ENCODE data around the gene NR5A2.
A peak's percentile ranks its signal among the peaks of the same experiment; 100 is the strongest.
"Not testable (repeated sequence)": the region's sequence is repeated elsewhere in the genome, so short reads cannot be mapped to it uniquely, and the experiment has no call there.

NR5A2 gene

DNA sequence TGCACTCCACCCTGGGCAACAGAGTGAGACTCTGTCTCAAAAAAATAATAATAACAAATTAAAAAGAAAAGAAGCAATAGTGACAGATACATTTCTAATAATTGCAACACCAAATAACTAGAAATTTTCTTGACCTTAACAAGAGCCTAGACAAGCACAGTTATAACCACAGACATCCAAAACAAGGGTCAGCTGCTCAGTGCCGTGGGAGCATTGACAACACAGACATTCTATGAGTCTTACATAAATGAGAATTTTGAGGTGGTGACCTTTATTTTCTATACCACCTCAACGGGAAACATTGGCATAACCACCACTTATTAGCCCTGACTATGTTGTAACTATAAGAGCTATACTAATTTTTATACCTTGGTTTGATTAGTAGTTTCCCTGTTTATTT is 156.1 kb downstream of the NR5A2 start:
- no peak overlapping the region for H3K4me3 ChIP-seq (ENCODE audit: low read depth, low read length)
- TF ChIP-seq MYC (IDR thresholded peaks at IDR 0.05; ENCODE audit: low read depth, low read length) (no peak), POLR2A (IDR thresholded peaks at IDR 0.05; ENCODE audit: extremely low read depth, insufficient read length) (no peak)
- TF ChIP-seq, protein P1, sequence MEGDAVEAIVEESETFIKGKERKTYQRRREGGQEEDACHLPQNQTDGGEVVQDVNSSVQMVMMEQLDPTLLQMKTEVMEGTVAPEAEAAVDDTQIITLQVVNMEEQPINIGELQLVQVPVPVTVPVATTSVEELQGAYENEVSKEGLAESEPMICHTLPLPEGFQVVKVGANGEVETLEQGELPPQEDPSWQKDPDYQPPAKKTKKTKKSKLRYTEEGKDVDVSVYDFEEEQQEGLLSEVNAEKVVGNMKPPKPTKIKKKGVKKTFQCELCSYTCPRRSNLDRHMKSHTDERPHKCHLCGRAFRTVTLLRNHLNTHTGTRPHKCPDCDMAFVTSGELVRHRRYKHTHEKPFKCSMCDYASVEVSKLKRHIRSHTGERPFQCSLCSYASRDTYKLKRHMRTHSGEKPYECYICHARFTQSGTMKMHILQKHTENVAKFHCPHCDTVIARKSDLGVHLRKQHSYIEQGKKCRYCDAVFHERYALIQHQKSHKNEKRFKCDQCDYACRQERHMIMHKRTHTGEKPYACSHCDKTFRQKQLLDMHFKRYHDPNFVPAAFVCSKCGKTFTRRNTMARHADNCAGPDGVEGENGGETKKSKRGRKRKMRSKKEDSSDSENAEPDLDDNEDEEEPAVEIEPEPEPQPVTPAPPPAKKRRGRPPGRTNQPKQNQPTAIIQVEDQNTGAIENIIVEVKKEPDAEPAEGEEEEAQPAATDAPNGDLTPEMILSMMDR (IDR thresholded peaks at IDR 0.05; ENCODE audit: low read depth, low read length), result no peak
- TF ChIP-seq, protein P2, sequence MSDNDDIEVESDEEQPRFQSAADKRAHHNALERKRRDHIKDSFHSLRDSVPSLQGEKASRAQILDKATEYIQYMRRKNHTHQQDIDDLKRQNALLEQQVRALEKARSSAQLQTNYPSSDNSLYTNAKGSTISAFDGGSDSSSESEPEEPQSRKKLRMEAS (IDR thresholded peaks at IDR 0.05; ENCODE audit: low read depth, low read length), result no peak
- no peak for DNase-seq (ENCODE audit: low read depth)

DNA sequence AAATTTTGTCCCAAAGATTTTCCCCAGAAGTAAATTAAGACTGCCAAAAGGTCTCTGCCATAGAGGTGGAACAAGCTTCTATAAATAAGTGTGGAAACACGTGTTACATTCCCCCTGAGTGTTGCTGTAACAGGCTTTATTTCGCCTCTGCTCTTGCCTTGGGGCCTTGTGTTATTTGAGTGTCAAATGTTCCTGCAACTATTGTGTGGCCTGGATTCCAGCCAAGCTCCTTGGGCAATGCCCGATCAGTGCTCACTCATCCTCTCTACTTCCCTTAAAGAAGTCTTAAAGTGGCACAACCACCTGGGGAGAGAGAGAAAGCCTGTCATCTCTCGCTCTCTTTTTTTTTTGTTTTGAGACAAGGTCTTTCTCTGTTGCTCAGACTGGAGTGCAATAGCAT is 156.7 kb downstream of the NR5A2 start:
- peak; percentile 90 for TF ChIP-seq MYC (IDR thresholded peaks at IDR 0.05; ENCODE audit: low read depth, low read length)
- TF ChIP-seq, protein P1 (IDR thresholded peaks at IDR 0.05; ENCODE audit: low read depth, low read length), result no peak
- TF ChIP-seq, protein P2 (IDR thresholded peaks at IDR 0.05; ENCODE audit: low read depth, low read length), result peak; percentile 98
- H3K4me3 ChIP-seq (ENCODE audit: low read depth, low read length), result no peak overlapping the region
- DNase-seq (ENCODE audit: low read depth), result peak; percentile 91

DNA sequence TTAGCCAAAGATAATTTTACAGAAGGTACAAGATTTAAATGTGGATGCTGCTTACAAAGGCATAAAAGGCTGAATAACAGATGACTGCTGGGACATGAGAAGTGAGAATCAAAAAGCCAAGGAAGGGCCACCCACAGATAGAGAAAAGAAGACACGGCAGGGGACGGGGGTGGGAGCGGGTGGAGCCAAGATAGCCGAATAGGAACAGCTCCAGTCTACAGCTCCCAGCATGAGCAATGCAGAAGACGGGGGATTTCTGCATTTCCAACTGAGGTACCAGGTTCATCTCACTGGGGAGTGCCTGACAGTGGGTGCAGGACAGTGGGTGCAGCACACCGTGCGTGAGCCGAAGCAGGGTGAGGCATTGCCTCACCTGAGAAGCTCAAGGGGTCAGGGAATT is 157.7 kb downstream of the NR5A2 start:
- DNase-seq (ENCODE audit: low read depth); H3K4me3 ChIP-seq (ENCODE audit: low read depth, low read length): not testable (repeated sequence)

DNA sequence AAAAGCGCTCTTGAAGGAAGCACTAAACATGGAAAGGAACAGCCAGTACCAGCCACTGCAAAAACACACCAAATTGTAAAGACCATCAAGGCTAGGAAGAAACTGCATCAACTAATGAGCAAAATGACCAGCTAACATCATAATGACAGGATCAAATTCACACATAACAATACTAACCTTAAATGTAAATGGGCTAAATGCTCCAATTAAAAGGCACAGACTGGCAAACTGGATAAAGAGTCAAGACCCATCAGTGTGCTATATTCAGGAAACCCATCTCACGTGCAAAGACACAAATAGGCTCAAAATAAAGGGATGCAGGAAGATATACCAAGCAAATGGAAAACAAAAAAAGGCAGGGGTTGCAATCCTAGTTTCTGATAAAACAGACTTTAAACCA is 159.8 kb downstream of the NR5A2 start:
- H3K4me3 ChIP-seq (ENCODE audit: low read depth, low read length); DNase-seq (ENCODE audit: low read depth): not testable (repeated sequence)

DNA sequence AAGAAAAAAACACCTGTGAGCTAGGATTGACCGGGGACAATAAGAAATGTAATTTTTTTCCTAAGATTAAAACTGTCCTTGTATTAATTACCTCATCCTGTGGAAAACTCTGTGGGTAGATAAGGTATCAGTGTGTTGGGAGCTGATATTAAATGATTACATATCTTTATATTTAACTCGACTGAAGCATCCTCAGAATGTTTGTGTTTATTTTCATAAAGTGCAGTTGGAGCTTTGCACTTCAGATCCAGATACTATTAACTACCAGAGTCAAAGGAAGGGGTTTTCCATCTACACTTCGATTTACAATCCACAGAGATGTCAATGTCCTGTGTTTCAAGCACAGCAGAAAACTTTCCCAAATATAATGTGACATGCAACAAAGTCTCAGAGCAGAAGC is 164.5 kb downstream of the NR5A2 start:
- TF ChIP-seq POLR2A (IDR thresholded peaks at IDR 0.05; ENCODE audit: extremely low read depth, insufficient read length) (no peak), MYC (IDR thresholded peaks at IDR 0.05; ENCODE audit: low read depth, low read length) (no peak)
- TF ChIP-seq, protein P1 (IDR thresholded peaks at IDR 0.05; ENCODE audit: low read depth, low read length), result no peak
- TF ChIP-seq, protein P2 (IDR thresholded peaks at IDR 0.05; ENCODE audit: low read depth, low read length), result no peak
- no peak for DNase-seq (ENCODE audit: low read depth)
- H3K4me3 ChIP-seq (ENCODE audit: low read depth, low read length), result no peak overlapping the region

DNA sequence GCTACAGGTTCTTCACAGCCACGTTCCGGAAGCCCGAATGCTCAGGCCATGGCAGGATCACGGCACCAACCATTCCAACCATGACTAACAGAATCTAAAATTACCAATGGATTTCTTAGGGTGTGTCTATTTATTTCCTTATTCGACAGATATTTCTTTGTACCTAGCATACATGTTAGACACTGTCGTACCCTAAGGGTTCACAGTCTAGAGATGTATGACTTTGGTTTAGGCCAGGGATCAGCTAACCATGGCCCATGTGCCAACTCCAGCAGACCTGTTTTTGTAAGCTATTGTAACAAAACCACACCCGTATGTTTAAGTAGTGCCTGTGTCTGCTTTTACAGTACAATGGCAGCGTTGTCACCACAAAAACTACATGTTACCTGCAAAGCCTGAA is 167.0 kb downstream of the NR5A2 start:
- H3K4me3 ChIP-seq (ENCODE audit: low read depth, low read length), result no peak overlapping the region
- DNase-seq (ENCODE audit: low read depth), result no peak
- TF ChIP-seq, protein P2 (IDR thresholded peaks at IDR 0.05; ENCODE audit: low read depth, low read length), result no peak
- TF ChIP-seq, protein P1 (IDR thresholded peaks at IDR 0.05; ENCODE audit: low read depth, low read length), result no peak
- TF ChIP-seq MYC (IDR thresholded peaks at IDR 0.05; ENCODE audit: low read depth, low read length), result no peak
- no peak for TF ChIP-seq POLR2A (IDR thresholded peaks at IDR 0.05; ENCODE audit: extremely low read depth, insufficient read length)

DNA sequence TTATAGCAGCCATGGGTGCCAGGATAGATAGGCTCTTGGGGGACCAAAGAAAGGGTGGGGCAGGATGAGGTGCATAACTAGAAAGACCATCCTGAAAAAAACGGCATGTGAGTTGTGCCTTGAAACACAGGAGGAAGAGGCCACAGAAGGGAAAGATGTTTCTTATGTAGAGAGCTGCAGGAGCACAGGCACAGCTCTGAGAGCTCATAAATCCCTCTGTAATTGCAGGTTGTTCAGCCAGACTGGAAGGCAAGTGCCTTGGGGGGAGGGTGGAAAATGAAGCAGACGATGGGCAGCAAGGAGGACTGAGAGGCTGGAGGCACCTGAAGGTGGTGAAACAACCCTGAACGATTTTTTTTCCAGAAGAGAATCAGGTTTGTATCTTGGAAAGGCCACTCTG is 170.7 kb downstream of the NR5A2 start:
- no peak for TF ChIP-seq MYC (IDR thresholded peaks at IDR 0.05; ENCODE audit: low read depth, low read length)
- TF ChIP-seq, protein P1 (IDR thresholded peaks at IDR 0.05; ENCODE audit: low read depth, low read length), result no peak
- TF ChIP-seq, protein P2 (IDR thresholded peaks at IDR 0.05; ENCODE audit: low read depth, low read length), result no peak
- DNase-seq (ENCODE audit: low read depth), result no peak
- no peak overlapping the region for H3K4me3 ChIP-seq (ENCODE audit: low read depth, low read length)

Measured in NB4 (cell line).